ENCODE data around the gene C2orf74. TPM values are rescaled to one million over a fixed set of nuclear protein-coding genes. Genes with fewer than 3 reads are reported as not detected.

The C2orf74 gene
- total and polyA plus RNA-seq, 8 donors, result 1.8 to 46.9 (median 23.6) TPM; not detected in 2

GRCh38 chr2:61210332-61210981, 48.5 kb downstream of the C2orf74 start:
- TF ChIP-seq EP300 (IDR thresholded peaks at IDR 0.05) (no peak), POLR2AphosphoS5 (IDR thresholded peaks at IDR 0.05) (peak in 1 of 3 donors; percentile 48), CTCF (IDR thresholded peaks at IDR 0.05) (no peak), POLR2A (IDR thresholded peaks at IDR 0.05) (no peak)
- H3K27ac ChIP-seq, result peak overlapping the region in 1 of 5 donors; percentile 8
- no peak overlapping the region for H3K4me3 ChIP-seq
- H3K36me3 ChIP-seq, result peaks cover 13 to 95% (median 82%) of the 10 kb centered on the region in 4 donors
- DNase-seq, result peak in 1 of 2 donors; percentile 12
- no peaks in the 10 kb centered on the region for H3K27me3 ChIP-seq
- H3K9me3 ChIP-seq, result no peaks in the 10 kb centered on the region
- peaks cover 0 to 7% (median 0%) of the 10 kb centered on the region in 4 donors for H3K4me1 ChIP-seq
- WGBS, 5 donors, result 83 to 92% (median 87%) methylated on average over 5 of the region's 5 CpGs
- intact Hi-C loops (cut with DNase I; ENCODE audit: low total_unique reads), result no loop called here

GRCh38 chr2:61214171-61214570, 52.2 kb downstream of the C2orf74 start:
- no peak for TF ChIP-seq POLR2A (IDR thresholded peaks at IDR 0.05)
- no peak for TF ChIP-seq CTCF (IDR thresholded peaks at IDR 0.05)
- TF ChIP-seq EP300 (IDR thresholded peaks at IDR 0.05), result no peak
- no peak for TF ChIP-seq POLR2AphosphoS5 (IDR thresholded peaks at IDR 0.05)
- Histone ChIP-seq H3K4me3 (no peak overlapping the region), H3K27ac (no peak overlapping the region), H3K27me3 (no peaks in the 10 kb centered on the region), H3K9me3 (no peaks in the 10 kb centered on the region), H3K36me3 (peaks cover 0 to 90% (median 79%) of the 10 kb centered on the region in 4 donors), H3K4me1 (peaks cover 0 to 7% (median 0%) of the 10 kb centered on the region in 4 donors)
- WGBS, 5 donors, result 91 to 93% (median 93%) methylated on average over 4 of the region's 4 CpGs
- DNase-seq, result no peak
- intact Hi-C loops (cut with DNase I; ENCODE audit: low total_unique reads), result no loop called here

Other genes with a start within 250 kb of the C2orf74 start
- 10 to 100 TPM in 4 of 5 donors, 1 to 10 TPM in 1; 9.3 to 56.0 (median 21.4) TPM for gene PEX13, start 144.5 kb upstream of the C2orf74 start, total RNA-seq
- 1 to 10 TPM; 7.9 to 9.5 (median 8.1) TPM for gene PEX13, start 144.5 kb upstream of the C2orf74 start, polyA plus RNA-seq
- 1 to 10 TPM; 1.8 to 8.0 (median 4.2) TPM for gene PUS10, start 143.9 kb upstream of the C2orf74 start, total RNA-seq
- gene PUS10, start 143.9 kb upstream of the C2orf74 start, polyA plus RNA-seq, result 1 to 10 TPM; 2.3 to 2.9 (median 2.7) TPM
- 10 to 100 TPM in 3 of 5 donors, 1 to 10 TPM in 2; 1.2 to 48.7 (median 10.3) TPM for gene SANBR, start 96.3 kb upstream of the C2orf74 start, total RNA-seq
- gene SANBR, start 96.3 kb upstream of the C2orf74 start, polyA plus RNA-seq, result 1 to 10 TPM; 2.0 to 3.7 (median 2.5) TPM

Measured in stomach (tissue), 9 donors.